Hypothalamus (tissue), 51 donors: ENCODE measurements around the gene TCF12.

ENCODE experiments used
- DNase-seq, 51 donors: peaks; one replicate each; lab custom pipeline; 2025; lab: John Stamatoyannopoulos, UW

TCF12 gene

DNA sequence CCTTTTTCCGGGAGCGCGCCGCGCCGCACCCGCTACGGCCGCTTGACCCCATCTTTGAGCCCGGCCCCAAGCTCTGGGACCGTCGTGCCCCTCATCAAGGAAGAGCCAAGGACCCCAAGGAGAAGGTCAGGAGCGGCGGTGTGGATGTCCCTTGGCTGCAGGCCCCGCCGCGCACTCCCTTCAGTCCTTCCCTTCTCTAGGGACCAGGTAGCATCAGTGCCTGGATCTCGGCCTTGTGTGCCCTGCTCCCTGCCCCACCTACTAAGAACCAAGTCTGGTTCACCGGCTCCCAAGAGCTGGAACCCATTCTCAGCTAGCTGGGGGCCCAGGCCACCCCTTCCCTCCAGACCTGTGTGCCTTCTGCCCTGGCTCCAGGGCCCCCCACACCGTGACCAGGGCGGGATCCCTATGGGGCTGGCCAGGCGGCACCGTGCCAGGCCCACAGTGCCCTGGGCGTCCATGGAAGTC, 388.5 kb downstream of the TCF12 start:
- DNase-seq = no peak

DNA sequence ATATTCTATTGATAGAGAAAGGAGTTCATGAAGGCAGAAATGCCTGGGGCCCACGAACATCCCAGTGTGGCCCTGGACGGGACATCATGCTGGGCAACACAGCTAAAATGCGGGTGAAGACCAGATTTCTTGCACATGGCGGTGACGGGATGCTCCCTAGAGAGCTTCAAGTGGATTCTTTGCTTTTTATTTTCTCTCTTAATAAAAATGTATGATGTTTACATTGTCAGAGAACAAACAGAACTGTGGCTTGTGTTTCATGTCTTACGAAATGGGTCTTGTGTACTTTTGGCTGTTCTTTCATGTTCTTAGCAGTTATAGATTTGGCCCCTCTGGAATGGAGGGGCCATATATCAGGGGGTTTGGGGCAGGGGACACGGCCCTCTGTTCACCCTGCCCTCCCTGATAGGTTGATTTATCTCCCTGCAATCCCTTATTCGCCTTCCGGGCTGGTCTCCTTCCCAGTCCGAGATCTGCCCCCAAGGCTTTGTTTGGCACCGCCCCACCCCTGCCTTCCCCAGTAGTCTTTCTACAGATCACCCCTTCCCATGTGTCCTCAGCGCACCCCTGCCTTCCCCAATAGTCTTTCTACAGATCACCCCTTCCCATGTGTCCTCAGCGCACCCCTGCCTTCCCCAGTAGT, 389.2 kb downstream of the TCF12 start:
- DNase-seq = no peak

DNA sequence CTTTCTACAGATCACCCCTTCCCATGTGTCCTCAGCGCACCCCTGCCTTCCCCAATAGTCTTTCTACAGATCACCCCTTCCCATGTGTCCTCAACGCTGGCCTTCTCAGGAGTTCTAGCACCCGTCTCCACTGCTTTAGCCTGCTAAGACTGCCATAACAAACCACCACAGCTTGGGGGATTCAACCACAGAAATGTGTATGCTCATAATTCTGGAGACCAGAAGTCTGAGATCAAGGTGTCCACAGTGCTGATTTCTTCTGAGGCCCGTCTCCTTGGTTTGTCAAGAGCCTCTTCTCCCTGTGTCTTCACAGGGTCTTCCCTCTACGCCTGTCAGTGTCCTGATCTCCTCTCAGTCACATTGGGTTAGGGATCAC, 389.7 kb downstream of the TCF12 start:
- DNase-seq = no peak

DNA sequence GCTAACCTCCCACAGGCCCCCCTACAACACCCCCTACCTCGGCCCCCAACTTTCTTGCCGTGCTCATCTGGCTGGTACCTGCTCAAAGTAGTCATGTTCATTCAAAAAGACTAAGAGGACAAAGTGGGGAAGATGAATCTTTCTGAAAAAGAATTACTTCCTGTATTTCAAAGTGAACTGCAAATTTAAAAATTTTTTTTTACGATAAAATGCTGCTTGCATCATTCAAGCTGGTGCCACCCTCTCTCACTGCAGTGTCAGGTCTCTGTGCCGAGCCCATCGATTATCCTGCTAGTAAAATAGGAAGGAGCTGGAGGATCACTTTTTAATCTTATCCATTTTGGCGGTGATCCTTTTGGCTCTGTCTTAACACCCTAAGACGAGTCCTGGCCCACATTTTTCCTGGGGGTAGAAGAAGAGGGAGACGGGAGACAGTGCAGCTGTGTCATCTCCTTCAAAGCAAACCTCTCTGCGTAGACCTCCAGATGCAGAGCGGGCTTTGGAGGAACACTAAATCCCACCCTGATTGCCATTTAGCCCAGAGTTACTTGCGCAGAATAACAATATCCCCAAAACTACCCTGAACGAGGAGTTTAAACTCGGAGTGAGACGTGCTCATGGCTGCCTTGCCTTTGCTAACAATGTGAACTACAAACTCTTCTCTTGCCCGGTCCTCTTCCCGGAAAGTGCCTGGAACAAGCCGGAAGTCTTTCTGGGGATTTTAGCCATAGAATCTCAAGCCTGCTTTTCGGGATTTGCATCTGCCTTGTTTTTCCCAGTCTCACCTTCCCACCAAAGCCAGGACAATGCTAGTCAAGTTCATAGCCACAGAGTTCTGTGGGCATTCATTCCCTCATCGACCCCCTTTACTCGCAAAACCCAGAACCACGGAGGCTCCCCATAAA, 391.7 kb downstream of the TCF12 start:
- DNase-seq = no peak

DNA sequence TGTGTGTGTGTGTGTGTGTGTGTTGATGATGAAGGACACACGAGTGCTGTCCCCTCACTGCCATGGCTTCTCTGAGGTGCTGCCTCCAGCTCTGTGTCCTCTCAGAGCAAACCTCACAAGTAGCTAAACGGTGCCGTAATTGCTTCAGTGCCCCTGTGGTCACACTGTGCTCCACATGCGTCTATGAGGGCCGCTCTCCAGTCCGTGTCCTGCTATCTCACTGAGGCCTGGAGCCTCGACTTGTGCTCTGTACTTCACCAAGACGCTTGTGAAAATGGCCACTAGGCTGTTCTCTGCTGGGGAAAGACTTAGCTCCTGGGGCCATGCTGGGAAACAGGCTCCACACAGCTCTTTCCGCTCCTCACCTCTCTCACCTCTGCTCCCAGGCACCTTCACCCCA, 392.4 kb downstream of the TCF12 start:
- DNase-seq = no peak

DNA sequence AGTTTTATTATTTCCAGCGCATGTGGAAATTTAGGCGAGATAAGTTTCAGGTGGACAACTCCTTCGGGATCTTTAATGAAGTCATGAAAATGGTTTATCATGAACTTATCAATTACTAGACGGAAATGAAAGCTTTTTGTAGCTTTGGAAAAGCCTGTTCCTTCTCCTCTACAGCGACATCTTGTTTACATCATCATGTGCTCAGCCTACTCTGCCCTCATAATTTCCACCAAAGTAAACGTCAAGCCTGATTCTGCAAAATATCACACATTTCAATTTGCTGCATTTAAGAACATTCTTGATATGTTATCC, 393.5 kb downstream of the TCF12 start:
- no peak for DNase-seq

DNA sequence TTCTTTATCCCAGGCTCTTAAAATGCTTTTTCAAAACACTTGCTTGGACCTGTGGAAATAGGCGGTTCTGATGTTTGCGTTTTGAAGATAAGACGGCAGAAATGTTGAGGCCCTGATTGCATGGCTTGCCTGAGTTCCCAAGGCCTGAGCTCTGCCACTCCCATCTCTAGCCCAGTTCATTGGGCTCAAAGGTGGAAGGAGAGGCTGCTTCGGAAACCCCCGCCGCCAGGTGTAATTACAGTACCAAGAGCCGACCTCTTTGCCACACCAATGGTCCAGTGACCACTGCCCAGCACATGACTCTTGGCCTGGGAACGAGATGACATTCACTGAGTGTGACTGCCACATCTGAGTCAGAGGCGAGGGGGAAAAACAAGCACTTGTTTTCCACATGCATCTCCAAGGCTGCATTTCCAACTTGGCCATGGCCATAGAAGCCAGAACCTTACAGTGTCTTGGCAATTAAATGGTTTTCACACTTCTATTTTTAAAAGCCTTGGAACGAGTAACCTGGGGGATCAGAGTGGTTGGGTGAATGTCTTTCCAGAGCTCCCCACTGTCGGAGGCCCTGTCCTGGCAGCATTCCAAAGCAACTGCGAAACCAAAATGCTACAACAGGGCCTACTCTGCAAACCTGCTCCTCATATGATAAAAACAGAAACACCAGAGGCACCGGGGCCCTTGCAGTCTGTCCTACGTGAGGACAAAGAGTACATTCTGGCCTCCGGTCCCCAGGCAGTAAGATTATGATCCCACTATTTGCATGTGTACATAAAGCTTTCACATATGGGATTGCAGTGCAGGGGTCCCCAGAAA, 394.1 kb downstream of the TCF12 start:
- DNase-seq = no peak

GRCh38 chr15:57313134-57313483, 394.7 kb downstream of the TCF12 start:
- DNase-seq = no peak

DNA sequence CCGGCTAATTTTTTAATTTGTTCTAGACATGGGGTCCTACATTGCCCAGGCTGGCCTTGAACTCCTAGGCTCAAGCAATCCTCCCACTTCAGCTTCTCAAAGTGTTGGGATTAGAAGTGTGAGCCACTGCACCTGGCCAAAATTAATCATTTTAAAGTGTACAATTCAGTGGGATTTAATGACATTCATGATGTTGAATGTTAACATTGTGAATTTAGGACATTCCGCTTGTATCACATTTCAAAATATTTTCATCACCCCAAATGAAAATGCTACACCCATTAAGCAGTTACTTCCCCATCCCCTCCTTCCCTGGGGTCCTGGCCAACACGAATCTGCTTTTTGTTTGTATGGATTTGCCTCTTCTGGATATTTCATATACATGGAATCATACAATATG, 395.8 kb downstream of the TCF12 start:
- no peak for DNase-seq

DNA sequence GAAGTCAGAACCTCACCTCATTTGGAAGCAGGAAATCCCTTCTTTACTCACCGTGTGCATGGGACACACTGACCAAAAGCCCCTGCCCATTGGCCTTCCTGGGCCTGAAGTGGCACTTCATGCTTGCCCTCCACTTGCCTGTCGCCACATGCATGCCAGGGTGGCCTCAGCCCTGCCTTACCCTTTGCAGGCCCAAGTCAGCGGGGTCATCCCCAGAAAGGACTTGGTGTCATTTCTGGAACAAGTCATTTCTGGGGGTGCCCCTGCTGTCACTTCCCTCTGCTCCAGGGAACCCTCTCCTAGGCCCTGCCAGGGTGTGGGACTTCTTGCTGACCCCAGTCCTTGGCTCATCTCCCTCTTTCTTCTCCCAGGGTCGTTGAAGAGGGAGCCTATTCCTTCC, 398.0 kb downstream of the TCF12 start:
- DNase-seq = no peak

GRCh38 chr15:57319226-57319918, 400.9 kb downstream of the TCF12 start:
- no peak for DNase-seq

- DNase-seq = no peak
Observed at GRCh38 chr15:57319919-57320560, 401.6 kb downstream of the TCF12 start.

DNA sequence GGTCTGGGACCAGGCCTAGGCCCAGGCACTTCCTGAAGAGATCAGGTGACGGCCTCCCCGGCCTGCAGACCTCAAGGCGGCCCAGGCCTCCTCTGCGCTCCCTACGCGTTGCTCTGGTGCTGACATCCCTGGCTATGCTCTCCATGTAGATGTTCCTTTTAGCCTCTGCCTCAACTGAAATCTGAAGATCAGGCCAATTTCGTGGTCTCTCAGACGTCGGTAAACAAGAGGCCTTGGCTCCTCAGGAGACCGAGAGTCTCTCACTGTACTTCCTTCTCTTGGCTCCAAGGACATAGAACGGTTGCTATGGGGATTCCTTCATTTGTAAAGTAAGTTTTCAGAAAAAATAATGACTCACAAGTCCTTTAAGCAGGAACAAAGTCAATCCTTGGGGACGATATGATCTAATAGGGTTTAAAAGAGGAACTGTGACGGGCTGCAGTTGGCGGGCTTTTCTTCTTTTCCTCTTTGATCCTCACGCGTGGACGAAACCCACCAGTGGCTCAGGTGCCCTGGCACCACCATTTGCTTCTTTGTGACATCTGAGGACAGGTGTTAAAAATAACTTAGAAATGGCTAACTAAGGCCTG, 402.3 kb downstream of the TCF12 start:
- peak in 2 of 51 donors; percentile 7 to 22 for DNase-seq

DNA sequence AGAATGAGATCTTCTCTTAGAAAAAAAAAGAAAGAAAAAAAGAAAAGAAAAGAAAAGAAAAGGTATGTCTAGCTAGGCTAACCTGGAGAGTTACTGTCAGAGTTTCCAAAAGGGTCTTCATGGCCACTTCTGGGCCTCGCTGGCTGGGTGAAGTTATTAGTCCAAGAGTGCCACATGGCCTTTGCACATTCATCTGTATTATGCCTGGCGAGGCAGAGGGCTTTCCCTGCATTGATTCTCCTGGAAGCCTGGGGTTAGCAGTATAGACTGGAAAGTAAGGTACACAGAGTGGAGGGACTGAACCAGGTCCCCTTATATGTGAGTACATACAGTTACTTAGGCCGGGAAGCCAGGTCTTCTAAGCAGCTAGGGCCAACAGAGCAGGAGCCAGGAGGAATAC, 403.0 kb downstream of the TCF12 start:
- DNase-seq = no peak

- DNase-seq = no peak
Observed at GRCh38 chr15:57321973-57322601, 403.6 kb downstream of the TCF12 start.

GRCh38 chr15:57322602-57323250, 404.3 kb downstream of the TCF12 start:
- no peak for DNase-seq

DNA sequence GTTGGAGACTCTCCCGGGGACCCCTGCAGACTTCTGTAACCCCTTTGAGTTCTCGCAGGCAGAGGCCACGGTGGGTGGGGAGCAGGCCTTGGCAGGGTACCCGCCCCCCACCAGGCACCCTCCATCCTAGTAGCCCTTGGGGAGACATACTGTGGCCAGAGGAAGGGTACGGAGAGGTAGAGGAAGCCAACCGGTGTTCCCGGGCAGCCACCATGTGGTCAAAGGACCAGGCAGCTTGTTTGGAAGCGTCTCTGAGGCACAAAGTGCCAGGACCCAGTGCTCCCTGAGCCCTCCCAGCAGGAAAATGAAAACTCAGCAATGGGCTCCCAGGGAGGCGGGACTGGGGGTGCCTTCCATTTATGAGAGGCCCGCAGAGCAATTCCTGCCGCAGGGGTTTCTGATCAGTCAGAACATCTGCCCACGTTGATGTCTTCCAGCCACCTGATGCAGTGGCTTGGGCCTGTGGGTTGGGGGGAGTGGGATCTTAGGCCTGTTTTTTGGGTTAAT, 404.9 kb downstream of the TCF12 start:
- no peak for DNase-seq

DNA sequence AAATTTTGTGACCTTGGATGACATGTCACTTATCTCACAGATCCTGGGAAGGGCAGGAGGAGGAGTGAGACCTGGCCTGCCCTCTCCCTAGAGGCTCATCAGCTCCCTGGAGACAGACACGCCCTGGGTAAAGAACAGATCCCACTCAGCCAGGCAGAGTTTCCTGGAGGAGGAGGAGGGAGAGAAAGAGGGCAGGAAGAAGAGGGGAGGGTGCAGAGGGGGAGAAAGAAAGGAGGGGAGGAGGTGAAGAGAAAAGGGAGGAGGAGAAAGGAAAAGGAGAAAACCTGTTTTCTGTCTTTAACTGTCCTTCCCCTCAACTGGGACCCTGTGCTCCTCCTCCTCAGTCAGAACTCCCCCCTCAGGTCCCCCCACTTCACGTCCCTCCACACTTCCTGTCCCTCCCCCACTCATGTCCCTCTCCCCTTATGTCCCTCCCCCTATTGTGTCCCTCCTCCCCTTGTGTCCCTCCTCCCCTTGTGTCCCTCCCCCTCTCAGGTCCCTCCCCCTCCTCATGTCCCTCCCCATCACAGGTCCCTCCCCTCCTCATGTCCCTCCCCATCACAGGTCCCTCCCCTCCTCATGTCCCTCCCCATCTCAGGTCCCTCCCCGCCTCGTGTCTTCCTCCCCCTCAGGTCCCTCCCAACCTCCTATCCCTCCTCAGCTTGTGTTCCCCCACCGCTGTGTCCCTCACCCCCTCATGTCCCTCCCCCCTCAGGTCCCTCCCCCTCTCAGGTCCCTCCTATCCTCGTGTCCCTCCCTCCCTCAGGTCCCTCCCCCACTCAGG, 405.6 kb downstream of the TCF12 start:
- no peak for DNase-seq
